K562 (cell line): ENCODE results near the gene GCN1. TPM values are rescaled to one million over a fixed set of nuclear protein-coding genes. Genes with fewer than 3 reads are reported as not detected.

ENCODE experiments used
- DIDO1 ChIP-seq: fragments of 450-650 bp; IDR thresholded peaks from 2 replicates; pipeline ENCODE4 v1.6.1; 2016; ENCODE audit warnings: low read depth, missing biosample characterization, missing genetic modification characterization
- KDM1A ChIP-seq, 2 experiments: fragments of 450-650 bp; IDR thresholded peaks; 2 replicates each; pipeline ENCODE4 v1.6.1; 2016; ENCODE audit warnings: mild to moderate bottlenecking in 2 of 2
- MBD1 ChIP-seq: fragments of 250-450 bp; sonication (Bioruptor Pico); IDR thresholded peaks from 2 replicates; pipeline ENCODE4 v1.8.0; 2022; ENCODE audit warnings: inconsistent platforms
- NCOR1 ChIP-seq: fragments of 450-650 bp; IDR thresholded peaks from 2 replicates; pipeline ENCODE4 v1.6.1; 2016; ENCODE audit warnings: mild to moderate bottlenecking, moderate library complexity
- SNRNP70 ChIP-seq: fragments of 200-400 bp; formaldehyde crosslinking; optimal IDR thresholded peaks from 2 replicates; pipeline ENCODE3; 2017; ENCODE audit warnings: low read depth, low read length
- STAT6 ChIP-seq: sonication (generic); formaldehyde crosslinking; IDR thresholded peaks from 2 replicates; pipeline ENCODE4 v1.8.1; 2023; ENCODE audit warnings: mild to moderate bottlenecking, missing genetic modification reagents
- TCF7L2 ChIP-seq: fragments of 150-350 bp; IDR thresholded peaks from 2 replicates; pipeline ENCODE4 v1.6.1; 2016; ENCODE audit warnings: low read depth, mild to moderate bottlenecking, low read length, moderate library complexity
- TGIF2 ChIP-seq: sonication (generic); formaldehyde crosslinking; IDR thresholded peaks from 2 replicates; pipeline ENCODE4 v1.8.1; 2022; ENCODE audit warnings: mild to moderate bottlenecking, missing genetic modification reagents, moderate library complexity
- THRB ChIP-seq: fragments of 450-650 bp; formaldehyde crosslinking; conservative IDR thresholded peaks from 2 replicates; pipeline ENCODE4 v1.4.0; 2022; ENCODE audit warnings: mild to moderate bottlenecking, missing genetic modification characterization
- XRCC5 ChIP-seq: fragments of 200-400 bp; formaldehyde crosslinking; IDR thresholded peaks from 2 replicates; pipeline ENCODE4 v1.6.1; 2017; ENCODE audit warnings: low read depth, mild to moderate bottlenecking, low read length
- ZKSCAN3 ChIP-seq: fragments of 250-450 bp; sonication (Bioruptor Pico); IDR thresholded peaks from 2 replicates; pipeline ENCODE4 v1.4.0; 2020
- ZNF707 ChIP-seq: fragments of 250-450 bp; sonication (Bioruptor Pico); conservative IDR thresholded peaks from 2 replicates; pipeline ENCODE4 v1.8.0; 2022; ENCODE audit warnings: inconsistent platforms, mild to moderate bottlenecking, moderate library complexity
- ZNF780A ChIP-seq: fragments of 250-450 bp; sonication (Bioruptor Pico); IDR thresholded peaks from 2 replicates; pipeline ENCODE4 v1.5.0; 2021; ENCODE audit warnings: mild to moderate bottlenecking
- polyA plus RNA-seq, 8 experiments: library from polyadenylated mRNA; depleted of rRNA in 4 of 8; stranded (reverse) in 5 of 8; unstranded in 3 of 8; fragments of >200 nt; fragmentation: Nextera tagmentation in 2 of 8; fragmentation: Illumina TruSeq in 1 of 8; extraction: Ambion mirVana in 2 of 8; extraction: Trizol in 1 of 8; gene quantifications; 2 replicates each; pipeline versions ENCODE4 v1.2.1 to v1.2.3, GENCODE V29; 2011 to 2014; ENCODE audit warnings: inconsistent platforms in 1 of 8, missing spikeins in 1 of 8
- total RNA-seq, 7 experiments: library from RNA; depleted of rRNA in 6 of 7; stranded (reverse); fragments of >200 nt in 6 of 7; fragmentation: Illumina TruSeq in 2 of 7; extraction: Trizol in 2 of 7; gene quantifications; 2 replicates each; pipeline versions ENCODE4 v1.2.1 to v1.2.3, GENCODE V29; 2011 to 2021; ENCODE audit warnings: low replicate concordance in 1 of 7

Gene GCN1
- total and polyA plus RNA-seq, 9 of the 15 experiments (the other 6 are each of a cell fraction or from before 2014, with no cell fraction given): 11.9 to 190 (median 51.7) TPM

- no peak for TF ChIP-seq SNRNP70
- TF ChIP-seq TGIF2: no peak
- TF ChIP-seq XRCC5: no peak
- TF ChIP-seq ZKSCAN3: no peak
- no peak for TF ChIP-seq DIDO1 (tag)
- TF ChIP-seq MBD1 (CRISPR knock-in tag): no peak
- TF ChIP-seq ZNF707 (CRISPR knock-in tag): no peak
- TF ChIP-seq THRB (CRISPR knock-in tag): no peak
- peak; percentile 55; the same call in 1 of the 2 replicates for TF ChIP-seq NCOR1
- TF ChIP-seq ZNF780A (CRISPR knock-in tag): no peak
- no peak for TF ChIP-seq KDM1A (IDR thresholded peaks at IDR 0.05)
- TF ChIP-seq TCF7L2: no peak
- no peak for TF ChIP-seq STAT6 (CRISPR knock-in tag)
These were observed 36.9 kb upstream of the GCN1 start (continued) for GRCh38 chr12:120231316-120232011.
